ENCODE measurements around the gene DLG5. TPM values are rescaled to one million over a fixed set of nuclear protein-coding genes. Genes with fewer than 3 reads are reported as not detected.

The DLG5 gene
- total and polyA plus RNA-seq, 10 of the 15 experiments (the other 5 are each of a cell fraction or from before 2014, with no cell fraction given), result 0.18 to 6.6 (median 2.7) TPM

DNA sequence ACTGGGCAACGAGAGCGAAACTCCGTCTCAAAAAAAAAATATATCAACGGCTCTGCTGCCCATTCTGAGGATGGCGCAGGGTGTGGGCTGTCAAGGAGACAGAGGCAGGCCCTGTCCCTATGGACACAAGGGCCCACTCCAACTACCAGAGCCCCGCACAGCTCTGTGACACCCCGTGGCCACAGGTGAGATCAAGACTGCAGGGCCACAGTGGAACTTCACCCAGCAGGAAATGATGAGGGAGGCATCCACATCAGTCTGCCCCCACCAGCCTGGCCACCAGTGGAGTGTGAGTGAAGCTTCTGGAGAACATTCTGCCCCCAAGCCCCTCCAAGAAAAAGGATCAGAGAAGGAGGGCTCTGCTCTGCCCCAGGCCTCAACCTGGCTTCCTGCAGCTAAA lies 136.7 kb downstream of the DLG5 start:
- H3K36me3 ChIP-seq (ENCODE audit: control insufficient read depth in 2 of 2, insufficient read depth in 2 of 2, low read length in 1 of 2), result peaks cover 0 to 4% of the 10 kb centered on the region in 2 experiments; a peak in 2 of 4 replicates
- CTCF ChIA-PET, result interaction anchor here (1.1 kb wide), 1 partner anchor 73 kb away, joined by 3 read pairs; no protein-coding TSS in a partner anchor
- H3K27me3 ChIP-seq (replicated peaks in 1 of 2; ENCODE audit: control insufficient read depth in 2 of 2, insufficient read depth in 2 of 2, low read length in 1 of 2), result no peaks in the 10 kb centered on the region
- POLR2A ChIA-PET, result no interaction called here
- H3K79me2 ChIP-seq (ENCODE audit: control insufficient read depth, insufficient read depth, low read length), result no peaks in the 10 kb centered on the region
- H2AFZ ChIP-seq (ENCODE audit: control insufficient read depth, low read depth, low read length), result no peak overlapping the region
- no peaks in the 10 kb centered on the region for H4K20me1 ChIP-seq (ENCODE audit: control insufficient read depth, insufficient read depth)
- H3K4me1 ChIP-seq (ENCODE audit: control insufficient read depth, insufficient read depth, low read length), result no peaks in the 10 kb centered on the region
- no peak overlapping the region for H3K9ac ChIP-seq (ENCODE audit: control insufficient read depth, insufficient read depth, low read length)
- no peak for ATAC-seq
- RAD21 ChIA-PET (ENCODE audit: unreplicated experiment), result no interaction called here
- intact Hi-C loops (cut with micrococcal nuclease; ENCODE audit: unreplicated experiment) (no loop called here), in situ Hi-C loops (cut with MboI) (no loop called here)
- 87% methylated on average over 7 of the region's 7 CpGs for WGBS (ENCODE audit: insufficient coverage, insufficient replicate concordance, low lambda C conversion rate, missing lambda C conversion rate)
- DNase-seq (ENCODE audit: low read depth, low spot score), result no peak
- no TSS peak for BruUV-seq (replicated peaks)
- H3K9me3 ChIP-seq (replicated peaks; ENCODE audit: control insufficient read depth, insufficient read depth, low read length), result no peaks in the 10 kb centered on the region
- H3K27ac ChIP-seq (ENCODE audit: control insufficient read depth, insufficient read depth), result no peak overlapping the region
- H3K4me3 ChIP-seq, result no peak overlapping the region
- FAIRE-seq, result no peak
- SMC1A ChIA-PET (ENCODE audit: uncharacterized antibody, unreplicated experiment), result interaction anchor here (0.7 kb wide), 1 partner anchor 97 kb away, joined by 3 read pairs; no protein-coding TSS in a partner anchor
- H3K4me2 ChIP-seq (ENCODE audit: control insufficient read depth, insufficient read depth), result no peak overlapping the region
- TF ChIP-seq ZNF622 (IDR thresholded peaks at IDR 0.05) (no peak), CBX5 (IDR thresholded peaks at IDR 0.05; ENCODE audit: low read depth) (no peak), SPI1 (IDR thresholded peaks at IDR 0.05; ENCODE audit: borderline replicate concordance, insufficient read depth, low read depth, low read length) (no peak), ETV6 (conservative IDR thresholded peaks at IDR 0.05 in 1 of 2, IDR thresholded peaks at IDR 0.05 in 1 of 2; ENCODE audit: borderline replicate concordance in 1 of 2, low read depth in 1 of 2) (no peak), PAX5 (IDR thresholded peaks at IDR 0.05; ENCODE audit: borderline replicate concordance, low read depth, low read length) (no peak), PRDM15 (CRISPR knock-in tag; IDR thresholded peaks at IDR 0.05) (no peak), MXI1 (IDR thresholded peaks at IDR 0.05; ENCODE audit: low read depth, low read length) (no peak), EGR1 (IDR thresholded peaks at IDR 0.05; ENCODE audit: borderline replicate concordance in 1 of 2, low read depth in 2 of 2, low read length in 2 of 2) (no peak), POLR2AphosphoS2 (IDR thresholded peaks at IDR 0.05; ENCODE audit: low read depth, low read length) (no peak), ZZZ3 (IDR thresholded peaks at IDR 0.05; ENCODE audit: control insufficient read depth, insufficient read length, low read depth) (no peak), ZBED1 (IDR thresholded peaks at IDR 0.05; ENCODE audit: borderline replicate concordance) (no peak), NFYB (IDR thresholded peaks at IDR 0.05; ENCODE audit: insufficient read depth, low read depth, low read length) (no peak), CEBPB (IDR thresholded peaks at IDR 0.05; ENCODE audit: borderline replicate concordance in 1 of 2, low read depth in 2 of 2, low read length in 2 of 2) (no peak), SRF (IDR thresholded peaks at IDR 0.05; ENCODE audit: low read depth in 2 of 2, low read length in 2 of 2) (no peak), RELB (IDR thresholded peaks at IDR 0.05; ENCODE audit: low read depth) (no peak), ZNF384 (IDR thresholded peaks at IDR 0.05; ENCODE audit: borderline replicate concordance, low read depth, low read length) (no peak)
- TF ChIP-seq, protein P1, sequence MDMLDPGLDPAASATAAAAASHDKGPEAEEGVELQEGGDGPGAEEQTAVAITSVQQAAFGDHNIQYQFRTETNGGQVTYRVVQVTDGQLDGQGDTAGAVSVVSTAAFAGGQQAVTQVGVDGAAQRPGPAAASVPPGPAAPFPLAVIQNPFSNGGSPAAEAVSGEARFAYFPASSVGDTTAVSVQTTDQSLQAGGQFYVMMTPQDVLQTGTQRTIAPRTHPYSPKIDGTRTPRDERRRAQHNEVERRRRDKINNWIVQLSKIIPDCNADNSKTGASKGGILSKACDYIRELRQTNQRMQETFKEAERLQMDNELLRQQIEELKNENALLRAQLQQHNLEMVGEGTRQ (IDR thresholded peaks at IDR 0.05; ENCODE audit: borderline replicate concordance, low read depth, low read length), result no peak
